Gastrocnemius medialis (tissue), 4 donors: ENCODE measurements around the gene COL20A1. TPM values are rescaled to one million over a fixed set of nuclear protein-coding genes. Genes with fewer than 3 reads are reported as not detected.
A peak's percentile ranks its signal among the peaks of the same experiment; 100 is the strongest.

ENCODE experiments used
- ATAC-seq, 2 donors: fragments of 150-250 bp; one replicate each; pipeline ENCODE4 v1.9.1; 2016
- DNase-seq, 2 donors: peaks; one replicate each; pipeline ENCODE4 v3.0.0-alpha.2; 2019
- H3K27ac ChIP-seq, 4 donors: fragments of 200-600 bp; sonication (generic); 1 replicate in 1 of 4; 2 replicates in 3 of 4; pipeline ENCODE4 v1.5.1; 2016 to 2018; ENCODE audit warnings: mild to moderate bottlenecking in 2 of 4, moderate library complexity in 1 of 4
- H3K27me3 ChIP-seq, 3 donors: fragments of 200-600 bp; sonication (generic) in 2 of 3; 1 replicate in 1 of 3; 2 replicates in 2 of 3; pipeline versions ENCODE4 v1.5.1 to v1.6.0; 2016 to 2019; ENCODE audit warnings: mild to moderate bottlenecking in 1 of 3, moderate library complexity in 1 of 3
- H3K36me3 ChIP-seq, 2 donors: fragments of 200-600 bp; sonication (generic) in 1 of 2; one replicate each; pipeline ENCODE4 v1.5.1; 2017 to 2018
- H3K4me1 ChIP-seq, 2 donors: fragments of 200-600 bp; sonication (generic) in 1 of 2; one replicate each; pipeline ENCODE4 v1.5.1; 2016 to 2017; ENCODE audit warnings: mild to moderate bottlenecking in 2 of 2
- H3K4me3 ChIP-seq, 4 donors: fragments of 200-600 bp; sonication (generic) in 3 of 4; 1 replicate in 1 of 4; 2 replicates in 3 of 4; pipeline ENCODE4 v1.5.1; 2016 to 2019; ENCODE audit warnings: mild to moderate bottlenecking in 2 of 4
- H3K9me3 ChIP-seq, 3 donors: fragments of 200-600 bp; sonication (generic) in 2 of 3; 1 replicate in 1 of 3; 2 replicates in 2 of 3; pipeline ENCODE4 v1.5.1; 2016 to 2019
- POLR2A ChIP-seq, 2 donors: fragments of 450-650 bp; IDR thresholded peaks; one replicate each; pipeline ENCODE4 v1.6.1; 2017; ENCODE audit warnings: antibody characterized with exemption in 2 of 2, mild to moderate bottlenecking in 2 of 2, moderate library complexity in 2 of 2
- in situ Hi-C, 4 donors: fragments of 200-750 bp; cut with MboI; loops; one replicate each; pipeline versions ENCODE4 v1.15.0 to v1.8.0; 2017; ENCODE audit warnings: low sequenced_read_pairs in 4 of 4
- intact Hi-C: fragments of 100-400 bp; cut with DNase I; formaldehyde crosslinking; loops from one replicate; pipeline ENCODE4 v1.15.1; 2023; ENCODE audit warnings: low total_unique reads
- total RNA-seq, 4 donors: library from RNA; depleted of rRNA; stranded (reverse); fragments of >200 nt; gene quantifications; one replicate each; pipeline versions ENCODE4 v1.1.0 to v1.2.3, GENCODE V29; 2016
- TF ChIP-seq, protein P1 (sequence below), 5 experiments: fragments of 450-650 bp in 3 of 5; fragments of 200-600 bp in 2 of 5; sonication (generic) in 2 of 5; IDR thresholded peaks in 4 of 5; conservative IDR thresholded peaks in 1 of 5; 1 replicate in 4 of 5; 2 replicates in 1 of 5; pipeline ENCODE4 v1.5.1; 2016 to 2019; ENCODE audit warnings: antibody characterized with exemption in 5 of 5, mild to moderate bottlenecking in 3 of 5, moderate library complexity in 3 of 5

Gene COL20A1
- total RNA-seq, 4 donors from 2014 or later, result 0.23 TPM; not detected in 3

DNA sequence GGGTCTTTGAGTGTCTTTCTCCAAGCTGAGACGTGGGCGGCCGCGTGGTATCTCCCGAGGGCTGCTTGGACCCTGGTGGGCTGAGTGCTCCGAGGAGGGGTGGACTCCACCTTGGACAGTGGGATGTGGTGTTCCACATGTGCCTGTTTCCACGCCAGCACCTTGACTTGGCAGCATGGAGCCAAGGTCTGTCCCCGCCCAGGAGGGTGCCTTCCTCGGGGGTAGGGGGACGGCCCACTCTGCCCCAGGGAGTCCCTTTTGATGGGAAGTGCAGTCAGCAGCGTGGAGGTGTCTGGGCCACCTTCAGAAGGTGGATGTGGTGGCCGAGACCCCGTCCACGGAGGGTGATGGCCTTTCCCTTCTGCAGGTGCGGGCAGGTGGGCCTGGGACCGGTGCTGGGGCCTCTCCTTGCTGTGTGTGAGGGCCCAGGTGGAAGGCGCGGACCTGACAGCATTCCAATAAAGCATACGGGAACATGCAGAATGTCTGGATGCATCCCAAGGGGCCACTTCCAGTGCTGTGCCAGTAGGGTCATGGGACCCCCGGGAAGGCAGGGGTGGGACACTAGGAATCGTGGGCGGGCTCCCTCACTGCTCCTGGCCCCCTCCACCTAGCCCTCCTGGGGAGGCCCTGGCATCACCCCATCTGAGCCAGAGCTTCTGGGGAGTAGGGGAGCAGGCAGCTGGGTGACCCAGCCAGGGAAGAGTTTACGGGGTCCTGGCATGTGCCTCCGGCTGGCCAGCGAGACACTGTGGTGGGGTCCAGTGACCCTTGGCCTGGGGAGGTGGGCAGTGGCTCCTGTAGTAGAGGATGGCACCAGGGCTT lies 3.5 kb upstream of the COL20A1 start:
- Histone ChIP-seq H3K4me1 (no peaks in the 10 kb centered on the region), H3K36me3 (peaks cover 0 to 31% of the 10 kb centered on the region in 2 donors), H3K4me3 (no peak overlapping the region), H3K27me3 (peaks cover 5 to 25% (median 15%) of the 10 kb centered on the region in 3 donors), H3K9me3 (no peaks in the 10 kb centered on the region), H3K27ac (no peak overlapping the region)
- intact Hi-C loops, result no loop called here
- DNase-seq (no peak), ATAC-seq (no peak)
- TF ChIP-seq, protein P1, sequence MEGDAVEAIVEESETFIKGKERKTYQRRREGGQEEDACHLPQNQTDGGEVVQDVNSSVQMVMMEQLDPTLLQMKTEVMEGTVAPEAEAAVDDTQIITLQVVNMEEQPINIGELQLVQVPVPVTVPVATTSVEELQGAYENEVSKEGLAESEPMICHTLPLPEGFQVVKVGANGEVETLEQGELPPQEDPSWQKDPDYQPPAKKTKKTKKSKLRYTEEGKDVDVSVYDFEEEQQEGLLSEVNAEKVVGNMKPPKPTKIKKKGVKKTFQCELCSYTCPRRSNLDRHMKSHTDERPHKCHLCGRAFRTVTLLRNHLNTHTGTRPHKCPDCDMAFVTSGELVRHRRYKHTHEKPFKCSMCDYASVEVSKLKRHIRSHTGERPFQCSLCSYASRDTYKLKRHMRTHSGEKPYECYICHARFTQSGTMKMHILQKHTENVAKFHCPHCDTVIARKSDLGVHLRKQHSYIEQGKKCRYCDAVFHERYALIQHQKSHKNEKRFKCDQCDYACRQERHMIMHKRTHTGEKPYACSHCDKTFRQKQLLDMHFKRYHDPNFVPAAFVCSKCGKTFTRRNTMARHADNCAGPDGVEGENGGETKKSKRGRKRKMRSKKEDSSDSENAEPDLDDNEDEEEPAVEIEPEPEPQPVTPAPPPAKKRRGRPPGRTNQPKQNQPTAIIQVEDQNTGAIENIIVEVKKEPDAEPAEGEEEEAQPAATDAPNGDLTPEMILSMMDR (IDR thresholded peaks at IDR 0.05 in 4 of 5, conservative IDR thresholded peaks at IDR 0.05 in 1 of 5), result no peak
- TF ChIP-seq POLR2A (IDR thresholded peaks at IDR 0.05), result no peak
- in situ Hi-C loops, result no loop called here

DNA sequence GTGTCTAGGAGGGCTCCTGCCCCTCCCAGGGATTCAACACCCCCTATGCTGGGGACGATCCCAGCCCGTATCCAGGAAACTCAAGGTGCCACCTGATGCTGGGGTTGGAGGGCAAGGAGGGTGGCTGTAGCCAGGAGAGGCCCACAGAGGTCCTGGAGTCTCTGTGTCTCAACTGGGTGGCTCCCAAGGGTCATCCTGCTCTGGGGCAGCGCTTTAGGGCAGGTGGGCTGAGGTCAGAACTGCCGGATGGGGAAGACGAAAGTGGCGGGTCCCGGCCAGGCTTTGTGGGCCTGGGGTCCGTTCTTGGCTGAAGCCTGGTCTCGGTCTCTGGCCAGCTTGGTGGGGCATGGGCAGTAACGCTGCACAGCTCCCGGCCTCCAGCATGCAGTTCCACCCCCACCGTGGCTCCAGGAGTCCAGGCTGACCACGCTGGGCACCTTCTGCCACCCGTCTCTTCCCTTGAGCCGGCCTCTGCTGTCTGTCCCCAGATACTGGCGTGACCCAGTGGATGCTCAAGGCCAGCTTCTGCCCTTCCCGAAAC lies 2.8 kb upstream of the COL20A1 start:
- no peaks in the 10 kb centered on the region for H3K4me1 ChIP-seq
- H3K36me3 ChIP-seq, result peaks cover 0 to 24% of the 10 kb centered on the region in 2 donors
- ATAC-seq (no peak), DNase-seq (no peak)
- H3K4me3 ChIP-seq, result no peak overlapping the region
- H3K9me3 ChIP-seq, result no peaks in the 10 kb centered on the region
- in situ Hi-C loops, result no loop called here
- H3K27me3 ChIP-seq, result peaks cover 12 to 32% (median 20%) of the 10 kb centered on the region in 3 donors
- intact Hi-C loops, result no loop called here
- no peak for TF ChIP-seq POLR2A (IDR thresholded peaks at IDR 0.05)
- no peak overlapping the region for H3K27ac ChIP-seq

DNA sequence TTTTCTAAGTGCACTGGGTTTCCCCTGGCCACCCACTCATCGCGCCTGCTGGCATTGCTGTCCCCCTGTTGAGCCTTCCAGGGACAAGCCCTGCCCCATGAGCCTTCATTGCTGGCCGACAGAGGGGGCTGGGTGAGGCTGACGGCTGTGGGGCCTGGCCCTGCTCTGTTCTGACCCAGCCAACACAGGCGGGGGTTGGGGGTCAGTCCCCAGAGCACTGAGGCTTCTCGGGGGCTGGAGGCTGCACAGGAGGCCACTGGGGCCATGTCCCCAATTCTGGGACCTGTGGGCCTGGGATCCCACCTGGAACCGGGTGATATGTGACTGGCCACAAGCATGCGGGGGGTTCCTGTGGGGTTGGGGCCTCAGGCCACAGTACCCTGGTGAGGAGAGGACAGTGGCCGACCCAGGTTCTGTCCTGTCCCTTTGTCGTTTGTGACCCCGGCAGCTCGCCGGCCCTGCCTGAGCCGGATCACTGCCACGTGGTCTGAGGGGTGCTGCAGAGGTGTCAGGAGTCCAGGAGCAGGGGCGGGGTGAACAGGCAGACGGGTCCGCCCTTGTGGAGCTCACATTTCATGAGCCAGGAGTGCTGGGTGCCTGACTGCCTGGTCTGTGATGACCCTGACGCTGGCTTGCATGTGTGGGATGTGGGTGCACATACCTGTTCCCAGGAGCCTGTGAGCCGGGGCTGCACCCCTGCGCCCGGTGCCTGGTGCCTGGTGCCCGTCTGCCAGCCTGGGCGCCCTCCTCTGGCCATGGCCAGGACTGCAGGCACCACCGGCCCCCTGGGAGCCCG lies 2.1 kb upstream of the COL20A1 start:
- H3K9me3 ChIP-seq, result no peaks in the 10 kb centered on the region
- peak in 1 of 2 donors; percentile 47 for ATAC-seq
- no peaks in the 10 kb centered on the region for H3K4me1 ChIP-seq
- DNase-seq, result no peak
- in situ Hi-C loops, result no loop called here
- no peak overlapping the region for H3K4me3 ChIP-seq
- peaks cover 19 to 35% (median 21%) of the 10 kb centered on the region in 3 donors for H3K27me3 ChIP-seq
- intact Hi-C loops, result no loop called here
- H3K36me3 ChIP-seq, result peaks cover 0 to 17% of the 10 kb centered on the region in 2 donors
- no peak for TF ChIP-seq POLR2A (IDR thresholded peaks at IDR 0.05)
- TF ChIP-seq, protein P1 (IDR thresholded peaks at IDR 0.05 in 4 of 5, conservative IDR thresholded peaks at IDR 0.05 in 1 of 5), result peak; percentile 40 to 68 (median 55)
- no peak overlapping the region for H3K27ac ChIP-seq

DNA sequence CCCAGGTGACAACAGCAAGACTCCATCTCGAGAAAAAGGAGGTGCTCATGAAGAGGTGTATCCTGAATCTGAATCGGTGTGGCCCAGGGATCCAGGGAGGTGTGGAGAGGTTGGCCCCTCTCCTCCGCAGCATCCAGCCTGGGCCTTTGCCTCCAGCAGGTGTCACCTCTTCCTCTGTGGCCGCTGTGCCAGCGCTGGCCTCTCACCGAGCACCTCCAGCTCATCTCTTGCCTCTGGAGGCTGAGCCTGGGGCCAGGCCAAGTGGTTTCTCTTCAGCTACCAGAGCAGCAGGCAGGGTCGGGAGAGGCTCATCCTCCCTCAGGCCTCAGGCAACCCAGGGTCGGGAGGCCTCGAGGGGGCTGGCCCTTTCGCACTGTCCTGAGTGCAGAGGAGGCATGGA lies 1.2 kb upstream of the COL20A1 start:
- ATAC-seq (no peak), DNase-seq (no peak)
- peaks cover 22 to 45% (median 30%) of the 10 kb centered on the region in 3 donors for H3K27me3 ChIP-seq
- in situ Hi-C loops, result no loop called here
- intact Hi-C loops, result no loop called here
- H3K36me3 ChIP-seq, result peaks cover 0 to 9% of the 10 kb centered on the region in 2 donors
- no peak overlapping the region for H3K4me3 ChIP-seq
- TF ChIP-seq POLR2A (IDR thresholded peaks at IDR 0.05), result no peak
- TF ChIP-seq, protein P1 (IDR thresholded peaks at IDR 0.05 in 4 of 5, conservative IDR thresholded peaks at IDR 0.05 in 1 of 5), result no peak
- no peaks in the 10 kb centered on the region for H3K4me1 ChIP-seq
- H3K27ac ChIP-seq, result no peak overlapping the region
- H3K9me3 ChIP-seq, result no peaks in the 10 kb centered on the region

DNA sequence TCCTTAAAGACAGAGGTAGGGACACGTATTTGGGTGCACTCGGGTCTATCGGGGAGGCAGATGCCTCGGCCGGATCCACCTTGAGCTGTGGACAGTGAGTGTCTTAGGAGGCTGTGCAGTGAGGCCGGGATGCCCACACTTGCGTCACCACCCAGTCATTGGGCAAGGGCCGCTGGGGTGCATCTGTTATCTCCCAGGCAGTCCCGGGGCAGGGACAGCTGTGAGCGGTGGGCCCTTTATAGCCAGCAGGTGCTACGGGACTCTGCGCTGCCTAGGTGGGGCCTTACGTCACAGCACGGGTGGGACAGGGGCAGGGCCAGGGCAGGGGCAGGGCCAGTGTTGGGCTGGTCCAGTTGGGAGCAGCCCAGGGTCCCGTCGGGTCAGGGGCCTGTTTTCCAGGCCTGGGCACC lies 689 bp upstream of the COL20A1 start:
- intact Hi-C loops (no loop called here), in situ Hi-C loops (no loop called here)
- peaks cover 27 to 50% (median 35%) of the 10 kb centered on the region in 3 donors for H3K27me3 ChIP-seq
- no peaks in the 10 kb centered on the region for H3K4me1 ChIP-seq
- no peak overlapping the region for H3K4me3 ChIP-seq
- TF ChIP-seq POLR2A (IDR thresholded peaks at IDR 0.05), result no peak
- TF ChIP-seq, protein P1 (IDR thresholded peaks at IDR 0.05 in 4 of 5, conservative IDR thresholded peaks at IDR 0.05 in 1 of 5), result no peak
- no peak overlapping the region for H3K27ac ChIP-seq
- DNase-seq, result no peak
- H3K36me3 ChIP-seq, result peaks cover 0 to 9% of the 10 kb centered on the region in 2 donors
- H3K9me3 ChIP-seq, result no peaks in the 10 kb centered on the region
- no peak for ATAC-seq
